GM23338 (cell line): ENCODE results near the gene ELP2. TPM values are rescaled to one million over a fixed set of nuclear protein-coding genes. Genes with fewer than 3 reads are reported as not detected.
A peak's percentile ranks its signal among the peaks of the same experiment; 100 is the strongest.
"Not testable (repeated sequence)": the region's sequence is repeated elsewhere in the genome, so short reads cannot be mapped to it uniquely, and the experiment has no call there.

Source experiments
- ATAC-seq: fragments of 200-7000 bp; cut with Tn5 transposase; 3 replicates; pipeline ENCODE4 v1.9.1; 2020
- DNase-seq: peaks from one replicate; pipeline ENCODE4 v3.0.0-alpha.2; 2015; ENCODE audit warnings: low spot score
- H2AFZ ChIP-seq: fragments of 200-600 bp; sonication (generic); 2 replicates; pipeline ENCODE4 v1.8.0; 2016; ENCODE audit warnings: antibody characterized with exemption, mild to moderate bottlenecking, moderate library complexity
- H3F3A ChIP-seq: fragments of 200-600 bp; sonication (generic); replicated peaks from 2 replicates; pipeline ENCODE4 v1.8.0; 2017; ENCODE audit warnings: antibody characterized with exemption, mixed run types, low read depth
- H3K27ac ChIP-seq: fragments of 200-600 bp; sonication (generic); 2 replicates; pipeline ENCODE4 v1.6.1; 2016; ENCODE audit warnings: low read depth
- H3K27me3 ChIP-seq: fragments of 200-600 bp; sonication (generic); 2 replicates; pipeline ENCODE4 v1.8.0; 2016; ENCODE audit warnings: mild to moderate bottlenecking, mixed run types, moderate library complexity; ENCODE audit not compliant: insufficient read depth
- H3K36me3 ChIP-seq: fragments of 200-600 bp; sonication (generic); 2 replicates; pipeline ENCODE4 v1.8.0; 2016; ENCODE audit warnings: mild to moderate bottlenecking; ENCODE audit not compliant: insufficient read depth
- H3K4me1 ChIP-seq: fragments of 200-600 bp; sonication (generic); 2 replicates; pipeline ENCODE4 v1.8.0; 2016; ENCODE audit warnings: mild to moderate bottlenecking, moderate library complexity; ENCODE audit not compliant: insufficient read depth
- H3K4me2 ChIP-seq: fragments of 200-600 bp; sonication (generic); 2 replicates; pipeline ENCODE4 v1.7.1; 2017; ENCODE audit warnings: mixed run types
- H3K4me3 ChIP-seq: fragments of 200-600 bp; sonication (generic); 2 replicates; pipeline ENCODE4 v1.6.1; 2016; ENCODE audit warnings: mixed run types
- H3K79me2 ChIP-seq: fragments of 200-600 bp; sonication (generic); replicated peaks from 2 replicates; pipeline ENCODE4 v1.8.0; 2017; ENCODE audit warnings: mild to moderate bottlenecking; ENCODE audit not compliant: insufficient read depth
- H3K9me2 ChIP-seq: fragments of 200-600 bp; sonication (generic); 2 replicates; pipeline ENCODE4 v1.8.0; 2017; ENCODE audit not compliant: insufficient read depth
- H4K20me1 ChIP-seq: fragments of 200-600 bp; sonication (generic); replicated peaks from 2 replicates; pipeline ENCODE4 v1.8.0; 2017; ENCODE audit warnings: mild to moderate bottlenecking; ENCODE audit not compliant: insufficient read depth
- H3K27ac Mint-ChIP-seq: 2 replicates; pipeline ENCODE4 v1.8.0; 2020; ENCODE audit warnings: inconsistent platforms, mild to moderate bottlenecking, moderate library complexity, mixed read lengths
- H3K27me3 Mint-ChIP-seq: 3 replicates; pipeline ENCODE4 v1.8.0; 2022; ENCODE audit warnings: low read depth, mild to moderate bottlenecking, moderate library complexity, mixed read lengths, inconsistent platforms; ENCODE audit not compliant: insufficient read depth, poor library complexity
- H3K36me3 Mint-ChIP-seq: 3 replicates; pipeline ENCODE4 v1.8.0; 2021; ENCODE audit warnings: low read depth, mild to moderate bottlenecking, inconsistent platforms, moderate library complexity, mixed read lengths
- H3K4me1 Mint-ChIP-seq: 3 replicates; pipeline ENCODE4 v1.8.0; 2020; ENCODE audit warnings: mild to moderate bottlenecking, inconsistent platforms, mixed read lengths
- H3K4me3 Mint-ChIP-seq: 3 replicates; pipeline ENCODE4 v1.8.0; 2021; ENCODE audit warnings: moderate library complexity, mild to moderate bottlenecking, inconsistent platforms, mixed read lengths
- H3K9me3 Mint-ChIP-seq: 3 replicates; pipeline ENCODE4 v1.8.0; 2020; ENCODE audit warnings: moderate library complexity, mild to moderate bottlenecking, inconsistent platforms, mixed read lengths
- CREB1 ChIP-seq: fragments of 250-450 bp; sonication (Bioruptor Pico); IDR thresholded peaks from 2 replicates; pipeline ENCODE4 v1.5.0; 2020; ENCODE audit warnings: low read depth, mild to moderate bottlenecking, moderate library complexity
- POLR2AphosphoS5 ChIP-seq: IDR thresholded peaks from 2 replicates; pipeline ENCODE4 v1.6.1; 2016; ENCODE audit warnings: antibody characterized with exemption, low read depth
- ZNF114 ChIP-seq: fragments of 250-450 bp; sonication (Bioruptor Pico); IDR thresholded peaks from 2 replicates; pipeline ENCODE4 v1.5.0; 2020; ENCODE audit warnings: mild to moderate bottlenecking, moderate library complexity
- long read RNA-seq: library from polyadenylated mRNA; unstranded; transcript quantifications from one replicate; pipeline ENCODE4 v2.0.0, GENCODE V29; 2020; ENCODE audit not compliant: unreplicated experiment
- polyA plus RNA-seq: library from polyadenylated mRNA; unstranded; fragments of >200 nt; fragmentation: Nextera tagmentation; extraction: Ambion mirVana; gene quantifications from 2 replicates; pipeline ENCODE4 v1.2.1, GENCODE V29; 2016
- total RNA-seq: library from RNA; depleted of rRNA; stranded (reverse); fragments of >200 nt; shearing (Covaris generic); gene quantifications from 2 replicates; pipeline ENCODE4 v1.2.3, GENCODE V29; 2014; rRNA removed
- TF ChIP-seq, protein P1 (sequence below), 2 experiments: fragments of 200-600 bp in 1 of 2; sonication (generic) in 1 of 2; conservative IDR thresholded peaks; 2 replicates each; pipeline versions ENCODE4 v1.5.1 to v1.6.1; 2016 to 2017; ENCODE audit warnings: antibody characterized with exemption in 2 of 2, low read depth in 2 of 2, mild to moderate bottlenecking in 2 of 2, moderate library complexity in 1 of 2
- TF ChIP-seq, protein P2 (sequence below): IDR thresholded peaks from 2 replicates; pipeline ENCODE4 v1.6.1; 2016; ENCODE audit warnings: antibody characterized with exemption

Gene ELP2, protein sequence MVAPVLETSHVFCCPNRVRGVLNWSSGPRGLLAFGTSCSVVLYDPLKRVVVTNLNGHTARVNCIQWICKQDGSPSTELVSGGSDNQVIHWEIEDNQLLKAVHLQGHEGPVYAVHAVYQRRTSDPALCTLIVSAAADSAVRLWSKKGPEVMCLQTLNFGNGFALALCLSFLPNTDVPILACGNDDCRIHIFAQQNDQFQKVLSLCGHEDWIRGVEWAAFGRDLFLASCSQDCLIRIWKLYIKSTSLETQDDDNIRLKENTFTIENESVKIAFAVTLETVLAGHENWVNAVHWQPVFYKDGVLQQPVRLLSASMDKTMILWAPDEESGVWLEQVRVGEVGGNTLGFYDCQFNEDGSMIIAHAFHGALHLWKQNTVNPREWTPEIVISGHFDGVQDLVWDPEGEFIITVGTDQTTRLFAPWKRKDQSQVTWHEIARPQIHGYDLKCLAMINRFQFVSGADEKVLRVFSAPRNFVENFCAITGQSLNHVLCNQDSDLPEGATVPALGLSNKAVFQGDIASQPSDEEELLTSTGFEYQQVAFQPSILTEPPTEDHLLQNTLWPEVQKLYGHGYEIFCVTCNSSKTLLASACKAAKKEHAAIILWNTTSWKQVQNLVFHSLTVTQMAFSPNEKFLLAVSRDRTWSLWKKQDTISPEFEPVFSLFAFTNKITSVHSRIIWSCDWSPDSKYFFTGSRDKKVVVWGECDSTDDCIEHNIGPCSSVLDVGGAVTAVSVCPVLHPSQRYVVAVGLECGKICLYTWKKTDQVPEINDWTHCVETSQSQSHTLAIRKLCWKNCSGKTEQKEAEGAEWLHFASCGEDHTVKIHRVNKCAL
- 119 and 124 TPM in 2 replicates for total RNA-seq
- polyA plus RNA-seq: 135 and 136 TPM in 2 replicates
- long read RNA-seq, full-length matches to known transcripts: 74 of 98 reads
- long read RNA-seq, partial matches to known transcripts: 10 of 98 reads
- long read RNA-seq, other reads (novel, unspliced or antisense): 14 of 98 reads

DNA sequence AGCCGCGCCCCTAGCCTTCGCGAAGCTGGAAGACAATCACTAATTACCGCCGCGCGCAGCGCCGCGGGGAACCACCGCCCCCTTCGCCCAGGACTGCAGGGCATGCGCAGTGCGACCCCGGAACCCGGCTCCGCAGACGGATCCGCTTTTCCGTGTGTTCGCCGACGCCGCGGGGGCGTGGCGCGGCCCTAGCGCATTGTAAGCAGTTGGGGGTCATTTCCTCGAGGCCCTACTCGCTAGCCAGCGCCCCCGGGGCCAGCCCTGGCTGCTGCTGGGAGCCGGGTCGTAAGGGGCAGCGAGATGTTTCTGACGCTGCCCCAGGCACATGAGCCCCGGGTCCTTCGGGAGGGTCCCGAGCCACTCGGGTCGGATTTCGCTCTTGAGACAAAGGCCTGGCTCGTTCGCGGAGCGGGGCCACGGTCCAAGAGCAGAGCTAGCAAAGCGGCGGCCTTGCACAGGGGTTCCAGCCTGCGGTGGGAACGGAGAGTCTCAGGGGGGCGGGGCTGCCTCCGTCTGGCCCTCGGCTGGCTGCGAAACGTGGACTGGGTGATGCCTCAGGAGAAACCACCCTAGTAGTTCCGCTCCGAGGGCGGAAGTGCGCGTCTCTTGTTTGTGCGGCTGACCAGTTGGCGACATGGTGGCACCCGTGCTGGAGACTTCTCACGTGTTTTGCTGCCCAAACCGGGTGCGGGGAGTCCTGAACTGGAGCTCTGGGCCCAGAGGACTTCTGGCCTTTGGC is at the start of gene ELP2, which contains the start of gene SLC39A6:
Gene ELP2, plus strand, starts transcription at position 600 of the 739 bp plus-strand sequence. Its CDS starts 35 bp downstream, at position 635.
Gene SLC39A6, minus strand, starts transcription at position 41 of the 739 bp plus-strand sequence. CDS start 2,333 bp downstream, outside the sequence.
- peaks cover 32% of the 10 kb centered on the region for H3K4me1 ChIP-seq
- peak within 1 kb of the TSS; percentile 78 for H3K4me2 ChIP-seq
- peak within 1 kb of the TSS; percentile 98 for H3K4me3 Mint-ChIP-seq
- peaks cover 29% of the 10 kb centered on the region for H4K20me1 ChIP-seq
- no peaks in the 10 kb centered on the region for H3F3A ChIP-seq
- DNase-seq (peak; percentile 97), ATAC-seq (peak; percentile 90)
- H3K9me3 Mint-ChIP-seq: no peaks in the 10 kb centered on the region; the same call in 2 of the 3 replicates
- H3K36me3 ChIP-seq: peaks cover 17% of the 10 kb centered on the region; the same call in 1 of the 2 replicates
- H2AFZ ChIP-seq: peak within 1 kb of the TSS; percentile 100
- H3K27me3 Mint-ChIP-seq: peaks cover 6% of the 10 kb centered on the region
- peaks cover 74% of the 10 kb centered on the region for H3K79me2 ChIP-seq
- H3K4me3 ChIP-seq: peak within 1 kb of the TSS; percentile 92
- no peak for TF ChIP-seq ZNF114 (CRISPR knock-in tag)
- TF ChIP-seq, protein P1, sequence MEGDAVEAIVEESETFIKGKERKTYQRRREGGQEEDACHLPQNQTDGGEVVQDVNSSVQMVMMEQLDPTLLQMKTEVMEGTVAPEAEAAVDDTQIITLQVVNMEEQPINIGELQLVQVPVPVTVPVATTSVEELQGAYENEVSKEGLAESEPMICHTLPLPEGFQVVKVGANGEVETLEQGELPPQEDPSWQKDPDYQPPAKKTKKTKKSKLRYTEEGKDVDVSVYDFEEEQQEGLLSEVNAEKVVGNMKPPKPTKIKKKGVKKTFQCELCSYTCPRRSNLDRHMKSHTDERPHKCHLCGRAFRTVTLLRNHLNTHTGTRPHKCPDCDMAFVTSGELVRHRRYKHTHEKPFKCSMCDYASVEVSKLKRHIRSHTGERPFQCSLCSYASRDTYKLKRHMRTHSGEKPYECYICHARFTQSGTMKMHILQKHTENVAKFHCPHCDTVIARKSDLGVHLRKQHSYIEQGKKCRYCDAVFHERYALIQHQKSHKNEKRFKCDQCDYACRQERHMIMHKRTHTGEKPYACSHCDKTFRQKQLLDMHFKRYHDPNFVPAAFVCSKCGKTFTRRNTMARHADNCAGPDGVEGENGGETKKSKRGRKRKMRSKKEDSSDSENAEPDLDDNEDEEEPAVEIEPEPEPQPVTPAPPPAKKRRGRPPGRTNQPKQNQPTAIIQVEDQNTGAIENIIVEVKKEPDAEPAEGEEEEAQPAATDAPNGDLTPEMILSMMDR (conservative IDR thresholded peaks at IDR 0.05; ENCODE audit: low read depth in 2 of 2): no peak
- peak; percentile 49 for TF ChIP-seq CREB1 (CRISPR knock-in tag)
- peak; percentile 88 for TF ChIP-seq POLR2AphosphoS5
- TF ChIP-seq, protein P2, sequence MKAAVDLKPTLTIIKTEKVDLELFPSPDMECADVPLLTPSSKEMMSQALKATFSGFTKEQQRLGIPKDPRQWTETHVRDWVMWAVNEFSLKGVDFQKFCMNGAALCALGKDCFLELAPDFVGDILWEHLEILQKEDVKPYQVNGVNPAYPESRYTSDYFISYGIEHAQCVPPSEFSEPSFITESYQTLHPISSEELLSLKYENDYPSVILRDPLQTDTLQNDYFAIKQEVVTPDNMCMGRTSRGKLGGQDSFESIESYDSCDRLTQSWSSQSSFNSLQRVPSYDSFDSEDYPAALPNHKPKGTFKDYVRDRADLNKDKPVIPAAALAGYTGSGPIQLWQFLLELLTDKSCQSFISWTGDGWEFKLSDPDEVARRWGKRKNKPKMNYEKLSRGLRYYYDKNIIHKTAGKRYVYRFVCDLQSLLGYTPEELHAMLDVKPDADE: peak; percentile 71; the same call in 1 of the 2 replicates
- H3K27me3 ChIP-seq: no peaks in the 10 kb centered on the region
- peaks cover 23% of the 10 kb centered on the region for H3K4me1 Mint-ChIP-seq
- H3K27ac ChIP-seq: peak within 1 kb of the TSS; percentile 98
- H3K9me2 ChIP-seq: no peaks in the 10 kb centered on the region
- H3K27ac Mint-ChIP-seq: peak within 1 kb of the TSS; percentile 97
- H3K36me3 Mint-ChIP-seq: peaks cover 23% of the 10 kb centered on the region

DNA sequence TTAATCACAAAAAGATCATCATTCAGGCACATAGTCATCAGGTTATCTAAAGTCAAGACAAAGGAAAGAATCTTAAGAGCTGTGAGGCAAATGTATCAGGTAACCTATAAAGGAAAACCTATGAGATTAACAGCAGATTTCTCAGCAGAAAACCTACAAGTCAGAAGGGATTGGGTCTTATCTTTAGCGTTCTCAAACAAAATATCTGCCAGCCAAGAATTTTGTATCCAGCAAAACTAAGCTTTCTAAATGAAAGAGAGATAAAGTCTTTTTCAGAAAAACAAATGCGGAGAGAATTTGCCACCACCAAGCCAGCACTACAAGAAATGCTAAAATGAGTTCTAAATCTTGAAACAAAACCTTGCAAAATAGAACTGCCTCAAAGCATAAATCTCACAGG is 48.6 kb upstream of the ELP2 start:
- H3K27me3 ChIP-seq, DNase-seq, H3K9me2 ChIP-seq, H3K36me3 Mint-ChIP-seq, H3K36me3 ChIP-seq, H2AFZ ChIP-seq, H3K27me3 Mint-ChIP-seq, H3K79me2 ChIP-seq, H3F3A ChIP-seq, ATAC-seq, H3K4me1 ChIP-seq, H3K4me1 Mint-ChIP-seq, H3K4me3 Mint-ChIP-seq, H3K27ac Mint-ChIP-seq, H3K4me2 ChIP-seq, H3K27ac ChIP-seq, H3K4me3 ChIP-seq, H4K20me1 ChIP-seq: not testable (repeated sequence)
- peaks cover 31% of the 10 kb centered on the region for H3K9me3 Mint-ChIP-seq
